Measurements from ENCODE around the gene REV1. TPM values are rescaled to one million over a fixed set of nuclear protein-coding genes. Genes with fewer than 3 reads are reported as not detected.
"Not testable (repeated sequence)": the region's sequence is repeated elsewhere in the genome, so short reads cannot be mapped to it uniquely, and the experiment has no call there.

Gene REV1
- polyA plus RNA-seq, 1 donor from 2014 or later: 15.8 TPM

GRCh38 chr2:99476629-99477028 is 13.2 kb downstream of the REV1 start:
- Mint-ChIP-seq H3K4me3 (no peak overlapping the region), H3K4me1 (peaks cover 28 to 37% (median 35%) of the 10 kb centered on the region in 3 donors), H3K27ac (no peak overlapping the region), H3K9me3 (no peaks in the 10 kb centered on the region), H3K27me3 (no peaks in the 10 kb centered on the region), H3K36me3 (peaks cover 1% of the 10 kb centered on the region)

GRCh38 chr2:99475095-99475494 is 14.7 kb downstream of the REV1 start:
- H3K27me3 Mint-ChIP-seq, H3K9me3 Mint-ChIP-seq, H3K27ac Mint-ChIP-seq, H3K36me3 Mint-ChIP-seq, H3K4me3 Mint-ChIP-seq: not testable (repeated sequence)
- peaks cover 24 to 35% (median 34%) of the 10 kb centered on the region in 3 donors for H3K4me1 Mint-ChIP-seq

- no peak overlapping the region for H3K27ac Mint-ChIP-seq
- H3K36me3 Mint-ChIP-seq: no peaks in the 10 kb centered on the region
- no peaks in the 10 kb centered on the region for H3K9me3 Mint-ChIP-seq
- H3K4me3 Mint-ChIP-seq: no peak overlapping the region
- H3K27me3 Mint-ChIP-seq: no peaks in the 10 kb centered on the region
- peaks cover 18 to 40% (median 35%) of the 10 kb centered on the region in 3 donors for H3K4me1 Mint-ChIP-seq
These were observed 16.2 kb downstream of the REV1 start for GRCh38 chr2:99473518-99474083.

- no peak overlapping the region for H3K27ac Mint-ChIP-seq
- H3K9me3 Mint-ChIP-seq: no peaks in the 10 kb centered on the region
- H3K36me3 Mint-ChIP-seq: no peaks in the 10 kb centered on the region
- H3K27me3 Mint-ChIP-seq: no peaks in the 10 kb centered on the region
- peak overlapping the region in 1 of 4 donors; percentile 24 for H3K4me3 Mint-ChIP-seq
- H3K4me1 Mint-ChIP-seq: peaks cover 15 to 40% (median 34%) of the 10 kb centered on the region in 3 donors
These were observed 17.2 kb downstream of the REV1 start for GRCh38 chr2:99472600-99472960.

- no peaks in the 10 kb centered on the region for H3K36me3 Mint-ChIP-seq
- H3K27ac Mint-ChIP-seq: peak overlapping the region in 1 of 3 donors; percentile 7
- H3K4me3 Mint-ChIP-seq: peak overlapping the region in 2 of 4 donors; percentile 1 to 24
- no peaks in the 10 kb centered on the region for H3K9me3 Mint-ChIP-seq
- H3K27me3 Mint-ChIP-seq: no peaks in the 10 kb centered on the region
- H3K4me1 Mint-ChIP-seq: peaks cover 15 to 45% (median 33%) of the 10 kb centered on the region in 3 donors
These were observed 17.9 kb downstream of the REV1 start for GRCh38 chr2:99471654-99472599.

GRCh38 chr2:99470957-99471356 is 18.9 kb downstream of the REV1 start:
- H3K36me3 Mint-ChIP-seq: no peaks in the 10 kb centered on the region
- H3K9me3 Mint-ChIP-seq: no peaks in the 10 kb centered on the region
- H3K27me3 Mint-ChIP-seq: no peaks in the 10 kb centered on the region
- peaks cover 15 to 49% (median 33%) of the 10 kb centered on the region in 3 donors for H3K4me1 Mint-ChIP-seq
- no peak overlapping the region for H3K4me3 Mint-ChIP-seq
- H3K27ac Mint-ChIP-seq: no peak overlapping the region

- H3K27me3 Mint-ChIP-seq, H3K4me3 Mint-ChIP-seq, H3K27ac Mint-ChIP-seq, H3K36me3 Mint-ChIP-seq, H3K9me3 Mint-ChIP-seq: not testable (repeated sequence)
- H3K4me1 Mint-ChIP-seq: peaks cover 17 to 48% (median 34%) of the 10 kb centered on the region in 3 donors
These were observed 19.4 kb downstream of the REV1 start for GRCh38 chr2:99470459-99470858.

GRCh38 chr2:99469394-99469793 is 20.4 kb downstream of the REV1 start:
- H3K27ac Mint-ChIP-seq: no peak overlapping the region
- no peaks in the 10 kb centered on the region for H3K9me3 Mint-ChIP-seq
- H3K36me3 Mint-ChIP-seq: peaks cover 1% of the 10 kb centered on the region
- H3K4me1 Mint-ChIP-seq: peaks cover 14 to 46% (median 31%) of the 10 kb centered on the region in 3 donors
- H3K4me3 Mint-ChIP-seq: no peak overlapping the region
- no peaks in the 10 kb centered on the region for H3K27me3 Mint-ChIP-seq

- Mint-ChIP-seq H3K4me3 (no peak overlapping the region), H3K4me1 (peaks cover 10 to 39% (median 23%) of the 10 kb centered on the region in 3 donors), H3K27me3 (no peaks in the 10 kb centered on the region), H3K36me3 (peaks cover 1% of the 10 kb centered on the region), H3K27ac (no peak overlapping the region), H3K9me3 (no peaks in the 10 kb centered on the region)
These were observed 21.7 kb downstream of the REV1 start for GRCh38 chr2:99468155-99468554.

- H3K9me3 Mint-ChIP-seq: no peaks in the 10 kb centered on the region
- H3K36me3 Mint-ChIP-seq: peaks cover 1% of the 10 kb centered on the region
- H3K4me3 Mint-ChIP-seq: peak overlapping the region in 1 of 4 donors; percentile 3
- H3K4me1 Mint-ChIP-seq: peaks cover 10 to 38% (median 23%) of the 10 kb centered on the region in 3 donors
- H3K27me3 Mint-ChIP-seq: no peaks in the 10 kb centered on the region
- H3K27ac Mint-ChIP-seq: peak overlapping the region in 1 of 3 donors; percentile 23
These were observed 22.4 kb downstream of the REV1 start for GRCh38 chr2:99467390-99467789.

- Mint-ChIP-seq H3K9me3 (no peaks in the 10 kb centered on the region), H3K36me3 (peaks cover 10% of the 10 kb centered on the region), H3K4me3 (no peak overlapping the region), H3K4me1 (peaks cover 1 to 9% (median 3%) of the 10 kb centered on the region in 3 donors), H3K27me3 (no peaks in the 10 kb centered on the region), H3K27ac (no peak overlapping the region)
These were observed 27.9 kb downstream of the REV1 start for GRCh38 chr2:99461828-99462483.

GRCh38 chr2:99458529-99458928 is 31.3 kb downstream of the REV1 start:
- Mint-ChIP-seq H3K9me3 (no peaks in the 10 kb centered on the region), H3K27ac (no peak overlapping the region), H3K4me3 (no peak overlapping the region), H3K36me3 (peaks cover 8% of the 10 kb centered on the region), H3K27me3 (no peaks in the 10 kb centered on the region), H3K4me1 (peaks cover 0 to 2% (median 0%) of the 10 kb centered on the region in 3 donors)

GRCh38 chr2:99451686-99452085 is 38.1 kb downstream of the REV1 start:
- Mint-ChIP-seq H3K27me3 (no peaks in the 10 kb centered on the region), H3K27ac (no peak overlapping the region), H3K9me3 (no peaks in the 10 kb centered on the region), H3K36me3 (peaks cover 11% of the 10 kb centered on the region), H3K4me1 (peaks cover 2 to 8% (median 4%) of the 10 kb centered on the region in 3 donors), H3K4me3 (no peak overlapping the region)

GRCh38 chr2:99451280-99451679 is 38.5 kb downstream of the REV1 start:
- Mint-ChIP-seq H3K27ac (no peak overlapping the region), H3K36me3 (peaks cover 11% of the 10 kb centered on the region), H3K27me3 (no peaks in the 10 kb centered on the region), H3K9me3 (no peaks in the 10 kb centered on the region), H3K4me1 (peaks cover 2 to 9% (median 4%) of the 10 kb centered on the region in 3 donors), H3K4me3 (no peak overlapping the region)

- Mint-ChIP-seq H3K27ac (no peak overlapping the region), H3K4me3 (no peak overlapping the region), H3K36me3 (peaks cover 11% of the 10 kb centered on the region), H3K27me3 (no peaks in the 10 kb centered on the region), H3K9me3 (no peaks in the 10 kb centered on the region), H3K4me1 (peaks cover 4 to 9% (median 4%) of the 10 kb centered on the region in 3 donors)
These were observed 39.6 kb downstream of the REV1 start for GRCh38 chr2:99450199-99450598.
